Measurements from ENCODE around the gene UBE3C.

GRCh38 chr7:157219154-157219553 lies 80.4 kb downstream of the UBE3C start:
- TF ChIP-seq CTCF (IDR thresholded peaks at IDR 0.05; ENCODE audit: insufficient read depth, low read length) (no peak), POLR2AphosphoS5 (IDR thresholded peaks at IDR 0.05; ENCODE audit: low read depth) (no peak), GABPA (IDR thresholded peaks at IDR 0.05; ENCODE audit: low read depth) (no peak), REST (IDR thresholded peaks at IDR 0.05; ENCODE audit: insufficient replicate concordance, low read depth) (no peak), SPI1 (IDR thresholded peaks at IDR 0.05; ENCODE audit: borderline replicate concordance, low read depth) (no peak)
